HG03460 (cell line): ENCODE measurements around the gene CAMK2B.

Experiments
- ATAC-seq: cut with Tn5 transposase; IDR thresholded peaks from one replicate; pipeline ENCODE4 v1.9.1; 2021; ENCODE audit not compliant: unreplicated experiment

CAMK2B gene

DNA sequence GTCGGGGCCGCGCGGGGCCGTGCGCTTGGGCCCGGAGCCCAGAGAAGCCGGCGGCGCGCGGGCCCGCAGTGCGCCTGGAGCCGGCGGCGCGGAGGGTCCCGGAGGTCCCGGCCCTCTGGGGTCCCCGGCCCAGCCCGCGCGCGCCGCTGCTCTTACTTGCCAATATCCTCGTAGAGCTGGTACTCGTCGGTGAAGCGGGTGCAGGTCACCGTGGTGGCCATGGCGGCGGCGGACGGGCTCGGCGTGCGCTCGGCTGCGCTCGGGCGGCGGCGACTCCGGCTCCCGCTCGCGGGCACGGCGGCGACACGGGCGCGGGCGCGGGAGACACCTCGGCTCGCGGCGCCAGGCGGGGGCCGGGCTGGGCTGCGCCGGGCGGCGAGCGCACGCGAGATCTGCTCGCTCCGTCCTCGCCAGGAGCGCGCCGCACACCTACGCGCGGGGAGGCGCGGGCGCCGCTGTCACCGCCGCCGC is at the start of gene CAMK2B:
CAMK2B (minus strand) TSS at position 394 of the 471 bp plus-strand sequence; CDS start at position 221, 173 bp downstream.
- no peak for ATAC-seq

DNA sequence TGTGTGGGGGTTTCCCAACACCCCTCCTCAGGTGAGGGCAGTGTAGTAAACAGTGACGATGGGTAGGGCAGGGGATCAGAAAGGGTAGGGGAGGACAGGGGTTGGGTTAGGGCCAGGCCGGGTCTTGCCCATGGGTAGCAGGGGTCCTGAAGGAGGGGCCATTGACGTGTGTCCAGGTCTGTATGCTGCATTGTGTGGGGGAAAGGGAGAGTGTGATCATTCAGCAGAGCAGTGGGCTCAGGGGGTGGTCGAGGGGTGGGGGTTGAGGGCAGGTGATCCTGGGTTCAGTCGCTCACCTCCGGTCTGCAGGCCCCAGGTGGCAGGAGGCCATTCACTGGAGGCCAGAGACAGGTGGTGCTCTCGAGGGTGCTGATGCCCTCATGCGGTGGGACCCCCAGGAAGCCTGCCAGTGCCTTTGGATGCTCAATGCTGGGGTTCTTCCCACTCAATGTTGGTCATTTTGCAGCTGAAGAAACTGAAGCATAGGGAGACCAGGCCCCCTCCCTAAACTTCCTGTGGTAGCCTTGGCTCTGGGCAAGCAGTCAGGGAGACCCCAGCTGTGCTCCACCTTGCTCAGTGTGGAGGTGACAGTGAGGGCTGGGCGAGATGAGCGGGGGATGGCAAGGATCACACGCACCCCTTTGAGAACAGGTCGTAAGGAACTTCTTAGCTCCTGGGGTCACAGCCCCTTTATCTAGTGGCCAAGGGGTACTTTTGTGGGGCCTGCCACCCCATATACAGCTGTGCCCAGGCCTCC is 48.8 kb upstream of the CAMK2B start:
- no peak for ATAC-seq

DNA sequence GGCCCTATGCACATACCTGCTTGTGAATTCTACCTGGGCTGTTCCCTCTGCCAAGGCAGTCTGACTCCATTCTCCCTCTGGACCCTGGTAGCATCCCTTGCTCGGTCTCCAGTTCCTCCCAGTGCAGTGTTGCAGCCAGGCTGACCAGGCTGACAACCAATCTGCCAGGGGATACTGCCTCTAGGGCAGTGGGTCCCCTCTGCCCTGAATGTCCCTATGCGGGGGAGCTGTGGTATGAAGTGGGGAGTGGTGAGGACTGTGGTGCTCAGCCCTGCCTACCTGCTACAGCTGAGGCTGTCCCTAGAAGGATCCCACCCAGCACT is 48.0 kb upstream of the CAMK2B start:
- ATAC-seq = no peak

DNA sequence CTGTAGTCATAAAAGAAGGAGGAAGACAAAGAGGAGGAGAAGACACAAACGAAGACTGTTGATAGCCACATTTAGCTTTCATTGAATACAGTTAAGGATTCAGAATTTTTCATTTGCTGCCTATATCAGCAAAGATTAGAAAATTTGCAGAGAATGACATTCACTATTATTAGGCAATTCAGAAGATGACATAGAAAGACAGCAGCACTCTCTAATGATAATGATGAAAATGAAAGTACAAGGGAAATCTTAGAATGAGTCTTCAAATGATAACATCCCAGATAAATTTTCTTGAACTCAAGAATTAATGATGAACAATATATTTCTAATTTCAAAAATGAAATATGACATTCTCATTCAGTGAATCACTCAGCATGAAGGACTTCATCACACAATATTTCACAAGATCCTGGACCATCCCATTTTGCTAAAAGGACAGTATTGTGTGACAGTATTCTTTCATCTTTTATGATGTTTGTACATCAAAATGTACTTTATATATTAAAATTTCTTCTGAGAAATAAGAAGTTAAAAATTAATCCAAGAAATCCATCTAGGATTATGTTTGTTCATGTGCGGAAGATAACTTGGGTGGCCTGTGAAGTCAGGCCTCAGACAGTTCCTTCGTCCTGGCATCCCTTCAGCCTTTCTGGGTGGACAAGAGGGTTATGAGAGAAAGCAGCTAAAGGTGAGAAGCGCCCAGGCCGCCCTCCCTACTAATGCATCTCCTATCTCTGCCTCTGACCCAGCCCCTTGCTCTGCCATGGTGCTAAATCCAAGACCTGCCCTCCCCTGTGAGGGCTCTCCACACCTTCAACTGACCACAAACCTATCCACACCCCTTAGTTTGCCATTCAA is 47.4 kb upstream of the CAMK2B start:
- ATAC-seq = no peak

DNA sequence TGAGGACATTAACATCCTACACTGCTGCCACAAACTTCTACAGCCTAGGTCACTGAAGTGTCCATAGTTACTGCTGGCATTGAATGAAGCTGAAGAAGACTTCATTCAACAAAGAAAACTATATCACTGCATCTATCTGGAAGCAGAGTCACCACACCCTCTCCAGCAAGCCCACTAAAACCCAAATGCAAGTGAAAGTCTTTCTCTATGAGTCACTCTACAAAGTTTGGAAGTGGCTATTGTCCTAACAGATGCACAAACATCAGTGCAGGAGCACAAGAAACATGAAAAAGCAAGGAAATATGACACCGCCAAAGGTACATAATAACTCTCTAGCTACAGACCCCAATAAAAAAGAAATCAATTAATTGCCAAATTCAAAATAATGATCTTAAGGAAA is 43.5 kb upstream of the CAMK2B start:
- no peak for ATAC-seq

DNA sequence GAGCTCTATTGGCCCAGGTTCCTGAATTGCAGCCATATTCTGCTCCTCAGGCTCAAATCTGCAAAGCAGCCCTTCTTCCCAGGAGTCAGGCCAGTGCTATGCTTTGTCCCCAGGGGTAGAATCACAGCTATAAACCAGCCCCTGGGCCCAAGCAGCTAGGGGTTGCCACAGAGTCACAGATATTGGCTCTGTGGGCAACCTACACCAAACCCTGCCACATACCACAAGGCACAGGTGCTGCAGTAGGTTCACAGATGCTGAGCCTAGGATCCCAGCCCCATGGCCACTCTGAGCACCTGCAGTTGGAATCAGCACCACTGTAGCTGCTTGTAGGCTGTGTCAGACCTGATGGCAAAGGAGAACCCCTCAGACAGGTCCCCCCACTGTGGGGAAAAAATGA is 43.1 kb upstream of the CAMK2B start:
- ATAC-seq = no peak

DNA sequence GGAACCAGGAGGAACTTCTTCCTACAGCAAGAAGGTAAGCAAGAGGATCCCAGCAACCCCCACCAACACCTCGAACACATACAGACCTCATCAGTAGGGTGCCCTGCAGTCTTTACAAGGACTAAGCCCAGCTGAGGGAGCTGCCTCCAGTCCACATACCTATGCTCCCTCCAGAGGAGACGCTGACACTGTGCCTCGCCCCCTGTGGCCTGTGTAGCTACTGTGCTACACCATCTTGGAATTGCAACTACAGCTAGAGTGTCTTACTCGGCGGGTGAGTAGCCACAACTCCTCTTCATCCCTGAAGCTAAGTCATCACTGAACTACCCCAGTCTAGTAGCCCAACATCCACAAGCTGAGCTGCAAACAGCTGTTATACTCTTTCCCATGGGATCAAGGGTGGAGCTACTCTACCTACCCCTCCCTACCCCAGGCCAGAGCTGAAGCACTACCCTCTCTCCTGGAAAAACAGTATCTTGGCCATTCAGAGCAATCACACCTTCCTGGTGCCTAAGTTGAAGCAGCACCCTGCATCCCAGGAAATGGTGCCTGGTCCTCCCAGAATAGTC is 42.2 kb upstream of the CAMK2B start:
- no peak for ATAC-seq

DNA sequence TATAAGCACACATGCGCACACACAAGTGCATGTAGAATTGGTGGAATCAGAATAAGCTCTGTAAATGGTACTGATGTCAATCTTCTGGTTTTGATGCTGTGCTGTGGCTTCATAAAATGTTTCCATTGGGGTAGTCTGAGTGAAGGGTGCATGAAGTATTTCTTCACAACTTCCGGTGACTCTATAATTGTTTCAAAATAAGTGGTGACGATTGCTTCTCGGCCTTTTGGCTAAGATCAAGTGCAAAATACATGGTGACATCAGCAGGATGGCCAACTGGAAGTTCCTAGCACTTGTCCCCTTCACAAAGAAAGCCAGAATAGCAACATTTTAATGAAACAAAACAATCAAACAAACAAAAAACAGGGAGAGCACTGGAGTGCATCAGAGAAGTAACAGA is 41.6 kb upstream of the CAMK2B start:
- no peak for ATAC-seq

DNA sequence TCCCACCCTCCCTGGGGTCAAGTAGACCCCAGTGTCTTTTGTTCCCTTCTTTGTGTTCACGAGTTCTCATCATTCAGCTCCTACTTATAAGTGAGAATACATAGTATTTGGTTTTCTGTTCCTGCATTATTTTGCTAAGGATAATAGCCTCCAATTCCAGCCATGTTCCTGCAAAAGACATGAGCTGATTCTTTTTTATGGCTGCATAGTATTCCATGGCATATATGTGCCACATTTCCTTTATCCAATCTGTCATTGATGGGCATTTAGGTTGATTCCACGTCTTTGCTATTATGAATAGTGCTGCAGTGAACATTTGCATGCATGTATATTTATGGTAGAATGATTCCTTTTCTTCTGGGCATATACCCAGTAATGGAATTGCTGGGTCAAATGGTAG is 28.3 kb upstream of the CAMK2B start:
- ATAC-seq = no peak

DNA sequence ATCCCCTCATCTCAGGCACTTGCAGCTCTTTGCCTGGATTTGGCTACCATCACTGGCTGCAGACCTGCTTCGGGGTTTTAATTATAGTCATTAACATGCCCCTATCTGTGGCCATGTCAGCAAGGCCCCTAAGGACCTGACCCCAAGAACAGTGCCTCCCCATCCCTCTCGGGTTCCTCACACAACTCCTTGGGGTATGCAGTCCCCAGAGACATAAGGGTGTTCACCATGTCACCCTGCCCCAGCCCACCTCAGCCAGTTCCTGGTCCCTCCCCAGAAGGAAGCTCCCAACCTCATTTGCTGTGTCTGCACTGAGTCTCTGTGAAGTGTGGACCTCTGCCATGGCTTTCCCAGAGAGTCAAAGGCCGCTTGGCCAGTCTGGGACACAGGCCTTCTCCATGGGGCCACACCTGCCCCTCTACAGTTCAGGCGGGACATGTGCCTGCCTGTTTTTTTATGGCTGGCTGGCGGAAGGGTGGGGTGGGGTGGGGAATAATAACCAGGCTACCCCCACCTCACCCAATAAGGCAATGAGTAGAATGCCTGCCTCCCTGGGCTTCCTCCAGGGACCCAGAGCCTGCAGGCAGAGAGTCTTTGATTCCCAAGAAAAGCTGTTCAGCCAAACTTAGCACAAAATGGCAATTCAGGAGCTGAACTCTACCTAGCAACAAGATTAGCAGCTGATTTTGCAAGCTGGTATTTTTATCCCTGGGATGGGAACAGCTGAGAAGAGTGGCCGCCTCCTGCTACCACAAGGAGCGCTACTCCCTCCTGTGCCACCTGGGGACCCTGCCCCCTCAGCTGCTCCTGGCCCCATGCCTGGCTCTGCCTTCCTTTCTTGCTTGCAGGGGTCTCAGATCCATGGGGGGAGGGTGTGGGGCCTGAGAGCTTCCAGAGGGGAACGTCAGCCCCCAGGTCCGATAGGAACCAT is 23.7 kb upstream of the CAMK2B start:
- no peak for ATAC-seq

DNA sequence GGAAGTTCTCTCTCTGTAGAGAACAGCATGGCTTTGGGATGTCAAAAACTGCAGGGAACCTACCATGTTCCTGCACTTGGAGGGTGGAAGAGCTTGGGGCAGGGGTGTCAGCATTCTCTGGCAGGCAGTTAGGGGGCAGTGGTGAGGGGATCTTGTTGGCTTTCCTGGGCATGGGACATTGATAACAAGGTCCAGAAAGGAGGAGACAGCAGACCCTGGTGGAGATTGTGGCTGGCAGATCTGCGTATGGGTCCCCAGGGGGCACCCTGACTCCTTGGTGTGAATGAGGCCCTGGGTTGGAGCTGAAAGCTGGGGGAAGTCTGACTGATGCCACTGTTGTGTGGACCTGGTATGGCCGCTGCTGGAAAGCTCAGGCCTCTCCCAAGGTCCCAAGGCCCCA is 22.9 kb upstream of the CAMK2B start:
- ATAC-seq = no peak

DNA sequence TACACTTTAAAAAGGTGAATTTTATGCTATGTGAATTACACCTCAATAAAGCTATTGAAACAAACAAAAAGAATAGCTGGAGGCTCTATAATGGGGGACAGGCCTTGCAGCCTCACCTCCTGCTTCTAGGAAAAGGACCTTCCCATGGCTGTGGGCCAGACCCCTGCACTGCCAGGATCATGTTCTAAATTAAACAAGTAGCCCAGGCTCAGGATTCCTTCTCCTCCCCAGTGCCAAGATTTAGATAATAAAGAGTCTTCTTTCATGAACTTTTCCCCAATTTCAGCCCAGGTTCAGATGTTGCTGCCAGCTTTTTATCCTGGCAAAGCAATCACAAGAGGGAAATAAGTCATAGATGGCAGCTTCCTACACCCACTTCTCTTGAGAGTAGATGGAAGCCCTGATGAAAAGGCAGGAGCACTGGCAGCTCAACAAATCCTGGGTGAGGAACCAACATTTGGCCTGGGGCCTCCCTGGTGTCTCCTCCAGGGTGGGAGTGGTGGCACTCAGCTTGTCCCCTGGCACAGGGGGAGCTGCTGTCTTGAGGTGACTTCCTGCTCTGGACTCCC is 22.2 kb upstream of the CAMK2B start:
- ATAC-seq = no peak

DNA sequence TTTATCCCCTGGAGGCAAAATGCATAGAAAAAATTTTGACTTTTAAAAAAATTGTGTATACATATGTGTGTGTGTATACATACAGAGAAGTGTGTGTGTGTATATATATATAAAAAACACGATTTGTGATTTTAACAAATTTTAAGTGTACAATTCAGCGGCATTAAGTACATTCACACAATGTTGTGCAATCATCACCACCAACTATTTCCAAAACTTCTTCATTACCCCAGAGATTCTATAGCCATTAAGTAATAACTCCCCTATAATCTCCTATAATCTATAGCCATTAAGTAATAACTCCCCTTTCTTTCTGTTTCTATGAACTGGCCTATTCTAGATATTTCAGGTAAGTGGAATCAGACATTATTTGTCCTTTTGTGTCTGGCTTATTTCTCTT is 20.7 kb upstream of the CAMK2B start:
- no peak for ATAC-seq

DNA sequence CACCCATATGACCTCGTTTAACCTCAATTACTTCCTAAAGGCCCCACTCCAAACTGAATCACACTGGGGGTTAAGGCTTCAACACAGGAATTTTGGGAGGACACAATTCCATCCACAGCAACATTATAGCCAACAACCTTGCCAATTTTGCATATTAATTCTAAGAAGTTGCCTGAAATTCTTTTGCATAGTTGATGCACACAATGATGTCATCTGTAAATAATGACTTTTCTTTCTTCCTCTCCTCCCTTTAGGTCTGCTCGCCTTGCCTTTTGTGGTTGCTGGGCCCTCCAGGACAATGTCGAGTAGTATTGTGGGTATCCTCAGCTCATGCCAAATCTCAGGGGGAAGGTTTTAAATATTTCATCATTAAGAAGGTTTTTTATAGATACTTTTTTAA is 16.0 kb upstream of the CAMK2B start:
- no peak for ATAC-seq

DNA sequence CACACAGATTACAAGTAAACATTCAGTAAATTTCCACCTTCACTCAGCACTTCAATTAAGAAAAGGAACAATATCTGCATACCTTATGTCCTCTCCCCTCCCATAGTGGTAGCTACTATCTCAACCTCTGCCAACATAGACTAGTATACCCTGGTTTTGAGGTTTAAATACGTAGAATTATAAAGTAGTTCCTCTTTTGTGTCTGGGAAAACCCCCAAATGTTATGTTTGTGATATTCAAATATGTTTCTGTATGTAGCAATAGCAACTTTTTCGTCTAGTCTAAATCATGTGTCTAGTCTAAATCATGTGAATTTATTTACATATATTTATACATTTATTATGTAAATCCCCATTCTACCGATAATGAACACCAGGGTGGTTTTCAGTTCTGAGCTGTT is 13.2 kb upstream of the CAMK2B start:
- ATAC-seq = no peak

DNA sequence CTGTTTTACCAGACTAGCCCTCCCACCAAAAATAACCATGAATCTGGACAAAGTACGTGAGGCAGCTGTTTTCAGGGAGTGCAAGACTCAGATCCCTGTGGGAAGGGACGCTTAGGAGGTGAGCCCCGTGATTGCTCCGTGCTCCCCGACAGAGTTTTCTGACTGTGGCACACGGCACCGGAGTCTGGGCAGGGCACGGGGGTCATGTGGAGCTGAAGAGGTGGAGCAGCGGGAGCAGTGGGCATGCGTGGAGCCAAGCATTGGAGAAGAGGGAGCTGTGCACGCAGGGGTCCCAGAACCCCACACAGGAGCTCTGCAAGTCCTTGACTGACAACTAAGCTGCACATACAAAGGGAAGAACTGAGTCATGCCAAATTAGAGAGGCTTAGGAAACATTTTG is 11.1 kb upstream of the CAMK2B start:
- ATAC-seq = no peak

DNA sequence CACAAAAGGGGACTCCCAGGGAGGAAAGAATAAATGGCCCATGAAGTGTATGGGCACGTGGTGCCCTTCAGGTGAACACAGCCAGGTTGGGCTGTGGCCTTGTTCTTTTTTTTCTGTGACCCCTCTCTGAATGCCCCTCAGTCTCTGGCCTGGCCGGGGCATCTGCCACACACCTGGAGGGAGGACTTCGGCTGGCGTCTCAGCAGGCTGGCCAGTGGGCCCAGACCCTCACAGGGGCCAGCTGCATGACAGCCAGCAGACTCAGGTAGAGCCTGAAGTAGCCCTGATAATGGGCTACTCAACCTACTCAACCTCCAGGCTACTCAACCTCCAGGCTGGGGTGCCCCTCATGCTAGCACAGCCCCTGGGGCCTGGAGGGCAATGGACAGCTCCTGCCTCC is 9.8 kb upstream of the CAMK2B start:
- ATAC-seq = no peak

DNA sequence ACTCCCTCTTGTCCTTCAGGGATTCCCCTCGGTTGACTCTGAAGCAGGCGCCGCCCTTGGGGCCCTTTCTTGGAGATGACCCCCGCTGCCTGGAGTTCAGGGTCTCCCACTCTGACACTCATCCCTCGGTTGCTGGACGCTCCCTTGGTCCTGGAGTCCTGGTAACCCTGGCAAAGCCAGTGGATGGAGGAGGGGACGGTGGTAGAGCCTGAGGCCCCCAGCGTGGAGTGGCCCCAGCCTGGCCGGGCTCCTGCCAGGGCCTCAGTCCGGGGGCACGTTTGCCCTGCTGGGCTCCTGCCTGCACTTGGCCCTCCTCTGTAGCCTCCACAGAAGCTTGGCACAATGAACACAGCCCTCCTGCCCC is 9.3 kb upstream of the CAMK2B start:
- no peak for ATAC-seq

DNA sequence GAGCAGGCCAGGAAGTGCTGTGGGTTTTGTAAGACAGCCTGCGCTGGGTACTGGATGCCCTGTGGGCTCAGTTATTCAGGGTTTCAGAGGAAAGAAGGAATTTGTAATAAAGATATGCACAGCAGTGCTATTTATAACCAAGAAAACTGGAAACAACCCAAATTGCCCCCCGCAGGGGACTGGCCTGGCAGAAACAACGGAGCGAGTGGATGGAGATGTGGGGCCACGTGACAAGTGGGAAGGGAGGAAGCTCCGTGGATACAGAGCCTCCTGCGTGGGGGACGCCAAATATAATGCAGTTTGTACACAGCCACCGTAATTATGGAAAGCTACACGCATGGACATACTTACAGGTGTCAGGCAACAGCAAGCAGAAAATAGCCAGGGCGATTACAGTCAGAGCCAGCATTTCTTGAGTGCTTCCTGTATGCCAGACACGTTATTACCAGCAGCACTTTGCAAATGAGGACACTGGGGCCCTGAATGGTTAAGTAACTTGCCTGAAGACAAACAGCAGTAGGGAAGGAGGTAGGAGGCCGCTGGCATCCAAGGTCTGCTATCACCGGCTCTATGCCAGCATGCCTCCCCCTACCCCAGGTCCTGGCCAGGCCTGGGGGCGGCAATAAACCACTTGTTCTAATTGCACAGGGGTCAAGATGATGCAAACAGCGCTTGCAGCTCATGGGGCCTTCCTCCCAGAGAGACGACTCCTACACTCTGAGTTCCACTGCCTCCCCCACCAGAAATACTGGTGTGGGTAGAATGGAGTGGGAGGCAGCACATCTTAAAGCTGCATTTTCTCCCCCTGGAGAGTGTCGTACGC is 8.7 kb upstream of the CAMK2B start:
- ATAC-seq = no peak

DNA sequence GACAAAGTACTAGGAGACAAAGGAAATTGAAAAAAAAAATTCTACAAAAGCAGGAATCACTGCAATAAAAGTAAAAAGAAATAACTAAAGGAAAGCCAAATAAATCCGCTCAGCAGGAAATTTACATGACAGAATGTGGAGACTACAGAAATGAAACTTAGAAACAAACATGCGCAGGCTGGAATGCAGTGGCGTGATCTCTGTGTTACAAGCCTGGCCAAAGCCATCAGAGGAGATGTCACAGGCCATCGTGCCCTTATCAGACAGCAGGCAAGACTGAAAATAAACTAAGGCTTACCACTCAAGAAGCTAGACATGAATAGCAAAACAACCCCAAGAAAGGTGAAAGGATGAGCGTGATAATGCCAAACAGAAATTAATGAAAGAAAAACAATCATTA is 6.3 kb upstream of the CAMK2B start:
- no peak for ATAC-seq
